ENCODE results near the gene PLCH1.

The PLCH1 gene

GRCh38 chr3:155465664-155466063, 279.2 kb downstream of the PLCH1 start:
- no peak for DNase-seq (ENCODE audit: low spot score)

DNA sequence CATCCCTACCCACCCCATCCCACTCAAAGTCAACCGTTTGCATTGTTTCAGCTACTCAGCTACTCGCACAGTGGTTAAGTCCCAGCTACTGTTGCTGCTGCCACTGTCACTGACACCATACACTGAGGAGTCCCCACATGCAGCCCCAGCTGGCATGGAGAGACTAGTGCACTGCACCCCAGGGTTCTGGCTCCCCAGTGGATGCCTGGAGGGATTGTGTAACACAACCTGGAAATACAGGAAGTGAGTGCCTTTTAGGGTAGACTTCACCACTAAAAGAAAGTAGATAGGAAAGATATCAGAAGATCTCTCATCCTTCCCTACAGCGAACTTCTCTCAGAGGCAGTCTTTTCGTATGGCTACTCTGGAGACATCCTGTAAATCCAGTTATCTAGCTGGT, 282.2 kb downstream of the PLCH1 start:
- DNase-seq (ENCODE audit: low spot score), result no peak

GRCh38 chr3:155457591-155457990, 287.3 kb downstream of the PLCH1 start:
- no peak for DNase-seq (ENCODE audit: low spot score)

DNA sequence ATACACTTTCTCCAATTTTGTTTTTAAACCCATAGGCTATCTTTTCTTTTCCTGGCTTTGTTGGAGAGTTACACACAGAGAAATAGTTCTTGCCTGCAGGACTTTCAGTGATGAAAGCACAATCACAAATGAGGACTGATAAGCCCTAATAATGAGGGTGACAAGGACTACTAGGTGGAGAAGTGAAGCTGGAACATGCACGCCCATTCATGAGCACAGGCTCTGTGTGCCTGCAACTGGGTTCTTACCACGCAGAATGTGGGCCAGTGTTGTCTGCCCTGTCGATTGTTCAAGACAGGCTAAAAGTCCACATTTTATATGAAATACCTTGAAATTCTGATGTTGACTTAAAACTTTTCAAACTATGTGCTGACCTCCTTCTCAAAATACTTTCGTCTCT, 289.1 kb downstream of the PLCH1 start:
- DNase-seq (ENCODE audit: low spot score), result no peak

DNA sequence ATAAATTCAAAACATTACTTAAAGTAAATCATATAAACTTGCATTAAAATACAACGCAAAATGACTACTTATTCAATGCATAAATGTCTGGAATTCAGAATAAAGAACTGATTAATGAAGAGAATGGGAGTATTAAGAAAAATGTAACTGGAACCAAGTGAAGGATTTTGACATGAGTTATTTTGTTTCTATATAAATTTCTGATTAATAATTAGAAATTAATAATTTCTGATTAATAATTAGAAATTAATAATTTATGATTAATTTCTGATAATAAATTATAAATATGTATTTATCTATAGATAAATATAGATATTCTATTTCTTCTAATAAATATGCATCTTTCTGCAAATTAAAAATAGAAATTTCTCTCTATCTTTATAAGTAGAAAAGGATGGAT, 291.4 kb downstream of the PLCH1 start:
- no peak for DNase-seq (ENCODE audit: low spot score)

DNA sequence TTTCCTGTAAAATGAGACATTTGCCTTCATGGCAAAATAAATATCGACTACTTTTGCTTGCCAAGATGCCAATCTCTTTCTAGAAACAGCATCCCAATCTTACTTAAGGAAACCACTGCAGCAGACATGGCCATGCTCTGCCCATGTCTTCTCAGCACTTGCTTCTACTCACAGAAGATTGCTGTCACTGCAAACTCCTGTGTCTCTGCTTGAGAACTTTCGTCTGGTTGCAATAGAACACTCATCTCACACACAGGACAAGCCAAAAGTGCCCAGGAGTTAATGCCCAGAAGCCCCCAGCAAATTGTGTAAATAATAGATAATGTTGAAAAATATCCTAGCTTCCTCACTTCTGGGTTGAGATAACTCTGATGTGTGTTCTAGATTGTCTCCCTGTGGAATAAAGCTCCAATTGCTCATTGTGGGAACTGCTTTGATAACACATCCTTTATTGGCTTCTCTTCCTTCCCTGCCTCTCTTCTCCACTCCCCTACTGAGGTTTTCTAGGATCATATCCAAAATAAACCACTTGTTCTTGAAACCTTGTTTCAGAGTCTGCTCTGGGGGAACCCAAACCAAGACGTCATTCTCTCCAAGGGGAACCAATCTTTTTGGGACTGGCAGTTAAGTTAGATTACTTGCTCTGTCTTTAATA, 295.1 kb downstream of the PLCH1 start:
- DNase-seq (ENCODE audit: low spot score), result no peak

- DNase-seq (ENCODE audit: low spot score), result no peak
Observed at GRCh38 chr3:155448531-155448930, 296.3 kb downstream of the PLCH1 start.

GRCh38 chr3:155446366-155446765, 298.5 kb downstream of the PLCH1 start:
- DNase-seq (ENCODE audit: low spot score), result no peak

DNA sequence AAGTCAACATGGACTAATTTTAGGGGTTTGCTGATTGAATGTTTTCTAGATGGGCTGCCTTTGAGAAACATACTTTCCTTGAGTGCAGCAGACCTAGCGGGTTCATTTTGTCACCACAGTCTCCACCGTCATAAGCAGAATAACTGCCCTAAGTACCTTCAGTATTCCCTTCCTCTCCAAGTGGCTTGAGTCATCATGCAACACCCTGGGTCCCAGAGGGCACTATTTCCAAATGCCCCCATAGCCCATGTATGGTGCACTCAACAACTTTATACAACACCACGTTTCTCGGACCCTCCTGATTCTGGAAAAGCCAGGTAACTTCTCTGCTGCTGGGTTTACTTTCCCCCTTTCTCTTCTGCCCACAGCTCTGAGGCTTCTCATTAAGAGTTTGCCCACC, 300.1 kb downstream of the PLCH1 start:
- no peak for DNase-seq (ENCODE audit: low spot score)

- DNase-seq (ENCODE audit: low spot score), result no peak
Observed at GRCh38 chr3:155443815-155444214, 301.1 kb downstream of the PLCH1 start.

- no peak for DNase-seq (ENCODE audit: low spot score)
Observed at GRCh38 chr3:155442072-155442471, 302.8 kb downstream of the PLCH1 start.

DNA sequence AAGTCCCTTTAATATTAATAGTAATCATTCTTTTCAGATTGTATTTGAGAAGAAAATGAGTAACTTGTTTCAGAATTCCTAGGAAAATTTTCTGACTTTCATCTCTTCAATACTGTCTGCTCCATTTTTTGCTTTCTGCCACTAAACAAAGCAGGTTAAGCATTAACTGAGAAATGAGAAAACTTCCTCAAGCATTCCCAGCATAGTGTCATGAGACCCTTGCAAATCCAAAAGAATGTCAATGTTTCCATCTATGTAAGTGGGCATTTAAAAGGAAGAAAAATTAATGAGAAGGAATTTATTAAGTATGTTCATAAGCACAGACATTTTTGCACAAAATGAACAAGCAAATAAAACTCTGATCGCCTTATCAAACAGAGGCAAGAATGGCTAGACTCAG, 303.4 kb downstream of the PLCH1 start:
- no peak for DNase-seq (ENCODE audit: low spot score)

GRCh38 chr3:155441026-155441425, 303.8 kb downstream of the PLCH1 start:
- DNase-seq (ENCODE audit: low spot score), result no peak

DNA sequence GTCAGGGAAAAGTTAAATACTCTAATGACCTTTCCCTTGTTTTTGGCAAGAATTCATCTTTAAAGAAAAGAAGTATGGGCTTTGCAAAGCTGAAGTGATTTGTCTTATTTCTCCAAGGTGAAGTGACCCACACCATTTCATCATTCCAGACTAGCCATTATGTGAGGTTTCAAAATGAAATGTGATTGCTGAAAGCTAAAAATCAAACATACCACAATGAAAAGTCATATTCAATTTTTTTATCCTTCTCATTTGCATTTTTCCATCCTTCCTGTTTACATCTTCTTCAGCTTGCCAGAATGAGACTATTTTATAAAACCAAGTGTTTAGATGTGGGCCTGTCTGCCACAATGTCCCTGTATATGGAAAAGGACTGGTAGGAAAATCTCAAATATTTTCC, 309.1 kb downstream of the PLCH1 start:
- DNase-seq (ENCODE audit: low spot score), result no peak

- DNase-seq (ENCODE audit: low spot score), result no peak
Observed at GRCh38 chr3:155431856-155432570, 312.9 kb downstream of the PLCH1 start.

DNA sequence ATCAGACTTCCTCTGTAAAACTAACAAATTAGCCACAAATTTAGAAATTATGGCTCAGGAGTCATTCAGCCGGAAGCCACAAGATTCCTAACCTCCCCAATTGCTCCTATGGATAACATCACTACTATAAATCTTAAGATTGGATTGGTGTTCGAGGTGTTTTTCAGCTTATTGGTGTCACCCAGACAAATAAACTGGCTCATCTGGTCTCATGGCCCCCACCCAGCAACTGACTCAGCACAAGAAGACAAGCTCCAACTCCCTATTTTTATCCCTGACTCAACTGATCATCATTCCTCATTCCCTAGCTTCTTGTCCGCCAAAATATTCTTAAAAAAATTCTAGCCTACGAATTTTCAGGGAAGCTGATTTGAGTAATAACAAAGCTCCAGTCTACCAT, 316.3 kb downstream of the PLCH1 start:
- DNase-seq (ENCODE audit: low spot score), result no peak

- no peak for DNase-seq (ENCODE audit: low spot score)
Observed at GRCh38 chr3:155426524-155427230, 318.2 kb downstream of the PLCH1 start.

- no peak for DNase-seq (ENCODE audit: low spot score)
Observed at GRCh38 chr3:155425396-155425795, 319.5 kb downstream of the PLCH1 start.

DNA sequence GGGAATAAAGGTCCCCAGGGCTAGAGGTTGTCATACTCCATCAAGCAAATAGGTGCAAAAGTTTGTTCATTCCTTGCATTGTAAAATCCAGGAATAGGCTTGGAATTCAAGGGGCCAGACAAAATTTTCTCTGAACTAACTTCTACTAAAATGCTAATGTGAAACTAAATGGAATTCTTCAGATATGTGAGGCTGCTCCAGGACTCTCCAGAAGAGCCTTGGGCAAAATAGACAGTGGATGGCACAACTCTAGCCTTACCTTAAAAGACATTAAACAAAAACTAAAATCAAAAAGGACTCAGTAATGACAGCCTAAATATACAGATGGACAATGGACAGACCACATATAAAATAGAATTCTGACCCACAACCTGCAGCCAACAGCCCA, 320.6 kb downstream of the PLCH1 start:
- DNase-seq (ENCODE audit: low spot score), result no peak

DNA sequence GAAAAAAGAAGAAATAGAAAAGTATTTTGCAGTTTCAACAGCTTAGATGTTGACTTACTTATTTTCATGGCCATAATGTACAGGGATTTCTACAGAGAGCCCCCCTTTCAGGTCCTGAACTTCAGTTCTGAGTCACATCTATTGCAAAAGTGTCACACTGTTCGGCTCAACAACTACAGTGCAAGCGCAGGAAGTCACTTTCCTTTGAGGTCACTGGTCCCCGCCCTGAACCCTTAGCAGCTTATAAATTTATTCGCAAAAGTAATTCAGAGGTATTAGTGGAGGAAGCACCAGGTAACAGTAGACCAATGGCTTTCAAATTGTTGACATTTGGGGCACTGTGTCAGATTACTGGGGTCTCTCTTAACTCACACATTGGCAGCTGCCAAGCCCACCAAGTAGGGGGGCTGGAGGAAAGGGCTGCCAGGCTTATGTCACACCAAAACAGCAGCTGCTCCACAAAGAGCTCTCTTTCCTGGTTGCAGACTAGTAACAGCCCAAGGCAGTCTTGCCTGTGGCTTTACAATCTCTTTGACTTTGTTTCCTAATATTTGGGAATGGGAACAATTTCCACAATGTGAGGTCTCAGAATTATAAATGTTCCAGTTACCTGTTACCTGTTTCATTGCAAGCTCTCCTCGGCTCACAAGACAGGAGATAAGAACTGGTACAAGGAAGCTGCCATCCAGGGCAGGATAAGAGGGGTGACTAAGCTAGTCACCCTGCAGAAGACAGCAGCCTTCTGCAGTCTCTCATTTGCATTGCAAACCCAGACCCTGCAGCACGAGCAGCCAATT, 321.1 kb downstream of the PLCH1 start:
- DNase-seq (ENCODE audit: low spot score), result no peak

GRCh38 chr3:155420881-155421486, 323.9 kb downstream of the PLCH1 start:
- no peak for DNase-seq (ENCODE audit: low spot score)

DNA sequence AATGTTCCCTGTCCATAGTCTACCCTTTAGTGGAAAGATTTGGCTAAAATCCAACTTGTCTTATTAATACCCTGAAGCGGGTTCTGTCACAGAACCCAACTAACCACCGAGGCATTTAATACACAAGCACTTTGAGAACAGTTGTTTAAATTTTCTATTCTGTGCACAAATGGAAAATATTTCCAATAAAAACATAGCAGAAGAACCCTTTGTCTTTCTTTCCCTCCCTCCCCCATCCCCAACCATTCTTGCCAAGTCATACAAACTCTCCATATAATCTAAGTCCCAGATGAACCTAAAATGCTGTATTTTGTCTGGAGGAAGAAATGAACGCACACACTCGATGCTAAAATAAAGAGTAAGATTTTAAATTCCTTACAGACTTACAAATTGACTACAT, 324.5 kb downstream of the PLCH1 start:
- DNase-seq (ENCODE audit: low spot score), result no peak
